ENCODE measurements around the gene MESD. TPM values are rescaled to one million over a fixed set of nuclear protein-coding genes. Genes with fewer than 3 reads are reported as not detected.

Gene MESD
- total RNA-seq, 1 experiment from 2014 or later, result 21.9 TPM

GRCh38 chr15:80942746-80943565 is 46.7 kb downstream of the MESD start:
- intact Hi-C loops (cut with micrococcal nuclease; ENCODE audit: unreplicated experiment), result no loop called here
- Histone ChIP-seq H3K9me3 (ENCODE audit: insufficient read depth, low read depth) (no peaks in the 10 kb centered on the region), H3K9me2 (ENCODE audit: insufficient read depth) (no peaks in the 10 kb centered on the region), H3K27me3 (ENCODE audit: insufficient read depth, low read depth) (no peaks in the 10 kb centered on the region), H3K36me3 (ENCODE audit: low read depth) (no peaks in the 10 kb centered on the region; the same call in 1 of the 2 replicates), H3K79me2 (ENCODE audit: low read depth) (no peaks in the 10 kb centered on the region), H3K27ac (no peak overlapping the region), H2AFZ (no peak overlapping the region), H3F3A (ENCODE audit: insufficient read depth, low read depth) (no peaks in the 10 kb centered on the region), H3K4me3 (no peak overlapping the region), H3K4me1 (replicated peaks; ENCODE audit: insufficient read depth) (no peaks in the 10 kb centered on the region), H4K20me1 (ENCODE audit: insufficient read depth) (no peaks in the 10 kb centered on the region), H3K4me2 (no peak overlapping the region)
- DNase-seq, result no peak
- BruUV-seq (replicated peaks), result no TSS peak
- TF ChIP-seq EZH2 (IDR thresholded peaks at IDR 0.05; ENCODE audit: low read depth) (no peak), CTCF (conservative IDR thresholded peaks at IDR 0.05) (no peak)
- ChIA-PET POLR2A (ENCODE audit: unreplicated experiment) (no interaction called here), CTCF (no interaction called here)

GRCh38 chr15:80942266-80942665 is 47.4 kb downstream of the MESD start:
- no peaks in the 10 kb centered on the region for H3K4me1 ChIP-seq (replicated peaks; ENCODE audit: insufficient read depth)
- ChIA-PET CTCF (interaction anchor here (0.6 kb wide), 1 partner anchor 521 kb away, joined by 3 read pairs; no protein-coding TSS in a partner anchor), POLR2A (ENCODE audit: unreplicated experiment) (no interaction called here)
- H3K4me3 ChIP-seq, result no peak overlapping the region
- no peaks in the 10 kb centered on the region for H3K27me3 ChIP-seq (ENCODE audit: insufficient read depth, low read depth)
- intact Hi-C loops (cut with micrococcal nuclease; ENCODE audit: unreplicated experiment), result no loop called here
- H2AFZ ChIP-seq, result no peak overlapping the region
- no peaks in the 10 kb centered on the region for H3F3A ChIP-seq (ENCODE audit: insufficient read depth, low read depth)
- H3K79me2 ChIP-seq (ENCODE audit: low read depth), result no peaks in the 10 kb centered on the region
- BruUV-seq (replicated peaks), result no TSS peak
- no peak overlapping the region for H3K27ac ChIP-seq
- no peaks in the 10 kb centered on the region for H3K9me2 ChIP-seq (ENCODE audit: insufficient read depth)
- no peaks in the 10 kb centered on the region for H4K20me1 ChIP-seq (ENCODE audit: insufficient read depth)
- no peaks in the 10 kb centered on the region for H3K36me3 ChIP-seq (ENCODE audit: low read depth)
- no peaks in the 10 kb centered on the region for H3K9me3 ChIP-seq (ENCODE audit: insufficient read depth, low read depth)
- no peak overlapping the region for H3K4me2 ChIP-seq
- no peak for DNase-seq
- TF ChIP-seq EZH2 (IDR thresholded peaks at IDR 0.05; ENCODE audit: low read depth), result no peak
- no peak for TF ChIP-seq CTCF (conservative IDR thresholded peaks at IDR 0.05)

- no peaks in the 10 kb centered on the region for H3K9me3 ChIP-seq (ENCODE audit: insufficient read depth, low read depth)
These were observed 48.8 kb downstream of the MESD start for GRCh38 chr15:80940851-80941250.

More at GRCh38 chr15:80940851-80941250, 48.8 kb downstream of the MESD start:
- H3K4me2 ChIP-seq, result no peak overlapping the region
- no peaks in the 10 kb centered on the region for H4K20me1 ChIP-seq (ENCODE audit: insufficient read depth)
- H3F3A ChIP-seq (ENCODE audit: insufficient read depth, low read depth), result no peaks in the 10 kb centered on the region
- no peaks in the 10 kb centered on the region for H3K36me3 ChIP-seq (ENCODE audit: low read depth)
- TF ChIP-seq EZH2 (IDR thresholded peaks at IDR 0.05; ENCODE audit: low read depth) (no peak), CTCF (conservative IDR thresholded peaks at IDR 0.05) (no peak)
- no peak overlapping the region for H3K4me3 ChIP-seq
- no peaks in the 10 kb centered on the region for H3K79me2 ChIP-seq (ENCODE audit: low read depth)
- CTCF ChIA-PET, result no interaction called here
- POLR2A ChIA-PET (ENCODE audit: unreplicated experiment), result no interaction called here
- no peaks in the 10 kb centered on the region for H3K9me2 ChIP-seq (ENCODE audit: insufficient read depth)
- intact Hi-C loops (cut with micrococcal nuclease; ENCODE audit: unreplicated experiment), result no loop called here
- no peaks in the 10 kb centered on the region for H3K4me1 ChIP-seq (replicated peaks; ENCODE audit: insufficient read depth)
- no peak overlapping the region for H3K27ac ChIP-seq
- DNase-seq, result no peak
- H3K27me3 ChIP-seq (ENCODE audit: insufficient read depth, low read depth), result no peaks in the 10 kb centered on the region
- H2AFZ ChIP-seq, result no peak overlapping the region
- BruUV-seq (replicated peaks), result no TSS peak

Data from PC-9 (cell line).